HepG2 (cell line): ENCODE measurements around the gene CCDC157. TPM values are rescaled to one million over a fixed set of nuclear protein-coding genes. Genes with fewer than 3 reads are reported as not detected.

Experiments
- EEA1 ChIP-seq: sonication (generic); formaldehyde crosslinking; IDR thresholded peaks from 2 replicates; pipeline ENCODE4 v1.5.1; 2020; ENCODE audit warnings: mild to moderate bottlenecking, missing genetic modification reagents, borderline replicate concordance
- FIP1L1 ChIP-seq: fragments of 200-400 bp; formaldehyde crosslinking; IDR thresholded peaks from 2 replicates; pipeline ENCODE4 v1.6.1; 2018; ENCODE audit warnings: low read depth, mild to moderate bottlenecking, low read length, moderate library complexity, borderline replicate concordance; ENCODE audit not compliant: insufficient read depth
- FOXO1 ChIP-seq: sonication (generic); formaldehyde crosslinking; IDR thresholded peaks from 2 replicates; pipeline ENCODE4 v1.4.0; 2020; ENCODE audit warnings: missing genetic modification reagents
- NCOA2 ChIP-seq: sonication (generic); formaldehyde crosslinking; IDR thresholded peaks from 2 replicates; pipeline ENCODE4 v1.8.0; 2022; ENCODE audit warnings: inconsistent platforms
- ZNF256 ChIP-seq: sonication (generic); formaldehyde crosslinking; conservative IDR thresholded peaks from 2 replicates; pipeline ENCODE4 v1.4.0; 2020; ENCODE audit warnings: missing genetic modification reagents
- ZNF547 ChIP-seq: sonication (generic); formaldehyde crosslinking; IDR thresholded peaks from 2 replicates; pipeline ENCODE4 v1.5.1; 2020; ENCODE audit warnings: mild to moderate bottlenecking, missing genetic modification reagents
- ZNF790 ChIP-seq: sonication (generic); formaldehyde crosslinking; IDR thresholded peaks from 2 replicates; pipeline ENCODE4 v1.8.0; 2022; ENCODE audit warnings: missing genetic modification reagents, mild to moderate bottlenecking, borderline replicate concordance
- polyA plus RNA-seq, 8 experiments: library from polyadenylated mRNA; depleted of rRNA in 3 of 8; stranded (reverse) in 7 of 8; unstranded in 1 of 8; fragments of >200 nt; fragmentation: Illumina TruSeq in 4 of 8; extraction: Trizol in 4 of 8; gene quantifications; 2 replicates each; pipeline versions ENCODE4 v1.2.1 to v1.2.3, GENCODE V29; 2011 to 2016; ENCODE audit warnings: low read depth in 4 of 8, missing spikeins in 1 of 8, mixed read lengths in 1 of 8; ENCODE audit not compliant: insufficient read depth in 1 of 8
- total RNA-seq, 5 experiments: library from RNA; depleted of rRNA; stranded (reverse); fragments of >200 nt; fragmentation: Illumina TruSeq; extraction: Trizol; gene quantifications; 2 replicates each; pipeline ENCODE4 v1.2.3, GENCODE V29; 2016; ENCODE audit warnings: low read depth in 1 of 5
- TF ChIP-seq, protein P1 (sequence below): sonication (generic); formaldehyde crosslinking; IDR thresholded peaks from 2 replicates; pipeline ENCODE4 v1.5.0; 2020; ENCODE audit warnings: mild to moderate bottlenecking, missing genetic modification reagents, borderline replicate concordance
- TF ChIP-seq, protein P2 (sequence below): sonication (generic); formaldehyde crosslinking; IDR thresholded peaks from 2 replicates; pipeline ENCODE4 v1.5.1; 2020; ENCODE audit warnings: missing genetic modification reagents, mild to moderate bottlenecking, borderline replicate concordance
- TF ChIP-seq, protein P3 (sequence below): sonication (generic); formaldehyde crosslinking; IDR thresholded peaks from 2 replicates; pipeline ENCODE4 v1.4.0; 2020; ENCODE audit warnings: mild to moderate bottlenecking, missing genetic modification reagents
- TF ChIP-seq, protein P4 (sequence below), 2 experiments: sonication (generic) in 1 of 2; formaldehyde crosslinking in 1 of 2; IDR thresholded peaks; 2 replicates each; pipeline versions ENCODE4 v1.5.1 to v1.6.1; 2011 to 2020; ENCODE audit warnings: borderline replicate concordance in 1 of 2, low read depth in 1 of 2, low read length in 1 of 2, mild to moderate bottlenecking in 1 of 2, missing genetic modification reagents in 1 of 2, moderate library complexity in 1 of 2
- TF ChIP-seq, protein P5 (sequence below): sonication (generic); formaldehyde crosslinking; IDR thresholded peaks from 2 replicates; pipeline ENCODE4 v1.4.0; 2020; ENCODE audit warnings: low read depth, mild to moderate bottlenecking, missing genetic modification reagents
- TF ChIP-seq, protein P6 (sequence below): sonication (generic); formaldehyde crosslinking; conservative IDR thresholded peaks from 2 replicates; pipeline ENCODE4 v1.8.0; 2022; ENCODE audit warnings: mild to moderate bottlenecking, moderate library complexity, missing genetic modification reagents

CCDC157 gene
- total and polyA plus RNA-seq, 2 of the 13 experiments (the other 11 are each of a cell fraction or from before 2014, with no cell fraction given) = 1.4 to 1.6 TPM

DNA sequence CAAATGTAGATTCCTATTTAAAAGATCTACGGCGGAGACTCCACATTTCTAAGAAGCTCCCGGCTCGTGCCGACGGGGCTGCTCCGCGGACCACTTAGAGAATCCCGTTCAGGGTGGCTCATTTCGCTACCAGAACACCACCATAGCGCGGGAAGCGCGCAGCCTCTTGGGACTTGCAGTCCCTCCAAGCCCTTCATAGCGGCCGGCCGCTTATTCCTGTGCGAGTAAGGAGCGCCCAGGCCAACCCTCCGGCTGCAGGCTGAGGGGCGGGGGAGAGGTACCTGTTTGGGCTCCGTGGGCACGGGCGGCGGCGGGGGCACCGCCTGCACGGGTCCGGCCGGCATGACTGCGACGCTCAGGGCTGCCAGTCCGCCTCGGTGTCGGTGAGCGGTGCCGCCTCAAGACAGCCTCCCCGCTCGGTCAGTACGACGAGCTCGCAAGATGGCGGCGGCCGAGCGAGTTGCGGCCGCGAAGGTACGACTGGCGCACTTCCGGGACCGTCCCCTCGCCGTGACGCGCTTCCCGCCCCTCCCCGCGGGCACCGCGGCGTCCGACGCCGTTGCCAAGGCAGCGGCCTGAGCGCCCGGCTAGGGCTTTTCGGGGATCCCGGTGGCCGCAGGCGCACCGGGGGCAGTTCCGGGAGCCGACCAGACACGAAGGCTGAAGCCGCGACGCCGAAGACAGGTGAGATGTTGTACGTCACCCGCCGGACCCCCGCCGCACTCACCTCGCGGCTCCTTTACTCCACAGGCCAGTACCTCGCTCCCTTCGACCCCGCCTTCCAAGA lies at the start of gene CCDC157, which contains the start of gene SF3A1 (continued):
- TF ChIP-seq, protein P1, sequence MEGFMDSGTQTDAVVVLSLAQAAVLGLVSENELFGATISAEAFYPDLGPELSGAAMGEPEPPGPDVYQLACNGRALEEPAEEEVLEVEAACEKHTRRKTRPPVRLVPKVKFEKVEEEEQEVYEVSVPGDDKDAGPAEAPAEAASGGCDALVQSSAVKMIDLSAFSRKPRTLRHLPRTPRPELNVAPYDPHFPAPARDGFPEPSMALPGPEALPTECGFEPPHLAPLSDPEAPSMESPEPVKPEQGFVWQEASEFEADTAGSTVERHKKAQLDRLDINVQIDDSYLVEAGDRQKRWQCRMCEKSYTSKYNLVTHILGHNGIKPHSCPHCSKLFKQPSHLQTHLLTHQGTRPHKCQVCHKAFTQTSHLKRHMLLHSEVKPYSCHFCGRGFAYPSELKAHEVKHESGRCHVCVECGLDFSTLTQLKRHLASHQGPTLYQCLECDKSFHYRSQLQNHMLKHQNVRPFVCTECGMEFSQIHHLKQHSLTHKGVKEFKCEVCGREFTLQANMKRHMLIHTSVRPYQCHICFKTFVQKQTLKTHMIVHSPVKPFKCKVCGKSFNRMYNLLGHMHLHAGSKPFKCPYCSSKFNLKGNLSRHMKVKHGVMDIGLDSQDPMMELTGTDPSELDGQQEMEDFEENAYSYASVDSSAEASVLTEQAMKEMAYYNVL (CRISPR knock-in tag) = peak; percentile 72; the same call in 1 of the 2 replicates
- no peak; the same call in 1 of the 2 replicates for TF ChIP-seq FOXO1
- peak; percentile 82; the same call in 1 of the 2 replicates for TF ChIP-seq ZNF547
- TF ChIP-seq FIP1L1 = no peak
- TF ChIP-seq, protein P2, sequence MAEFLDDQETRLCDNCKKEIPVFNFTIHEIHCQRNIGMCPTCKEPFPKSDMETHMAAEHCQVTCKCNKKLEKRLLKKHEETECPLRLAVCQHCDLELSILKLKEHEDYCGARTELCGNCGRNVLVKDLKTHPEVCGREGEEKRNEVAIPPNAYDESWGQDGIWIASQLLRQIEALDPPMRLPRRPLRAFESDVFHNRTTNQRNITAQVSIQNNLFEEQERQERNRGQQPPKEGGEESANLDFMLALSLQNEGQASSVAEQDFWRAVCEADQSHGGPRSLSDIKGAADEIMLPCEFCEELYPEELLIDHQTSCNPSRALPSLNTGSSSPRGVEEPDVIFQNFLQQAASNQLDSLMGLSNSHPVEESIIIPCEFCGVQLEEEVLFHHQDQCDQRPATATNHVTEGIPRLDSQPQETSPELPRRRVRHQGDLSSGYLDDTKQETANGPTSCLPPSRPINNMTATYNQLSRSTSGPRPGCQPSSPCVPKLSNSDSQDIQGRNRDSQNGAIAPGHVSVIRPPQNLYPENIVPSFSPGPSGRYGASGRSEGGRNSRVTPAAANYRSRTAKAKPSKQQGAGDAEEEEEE (CRISPR knock-in tag) = no peak
- 0 out of 2 replicates have a peak, but pooled peaks have one; percentile 90 for TF ChIP-seq EEA1 (CRISPR knock-in tag)
- TF ChIP-seq, protein P3, sequence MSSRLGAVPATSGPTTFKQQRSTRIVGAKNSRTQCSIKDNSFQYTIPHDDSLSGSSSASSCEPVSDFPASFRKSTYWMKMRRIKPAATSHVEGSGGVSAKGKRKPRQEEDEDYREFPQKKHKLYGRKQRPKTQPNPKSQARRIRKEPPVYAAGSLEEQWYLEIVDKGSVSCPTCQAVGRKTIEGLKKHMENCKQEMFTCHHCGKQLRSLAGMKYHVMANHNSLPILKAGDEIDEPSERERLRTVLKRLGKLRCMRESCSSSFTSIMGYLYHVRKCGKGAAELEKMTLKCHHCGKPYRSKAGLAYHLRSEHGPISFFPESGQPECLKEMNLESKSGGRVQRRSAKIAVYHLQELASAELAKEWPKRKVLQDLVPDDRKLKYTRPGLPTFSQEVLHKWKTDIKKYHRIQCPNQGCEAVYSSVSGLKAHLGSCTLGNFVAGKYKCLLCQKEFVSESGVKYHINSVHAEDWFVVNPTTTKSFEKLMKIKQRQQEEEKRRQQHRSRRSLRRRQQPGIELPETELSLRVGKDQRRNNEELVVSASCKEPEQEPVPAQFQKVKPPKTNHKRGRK = no peak
- TF ChIP-seq, protein P4, sequence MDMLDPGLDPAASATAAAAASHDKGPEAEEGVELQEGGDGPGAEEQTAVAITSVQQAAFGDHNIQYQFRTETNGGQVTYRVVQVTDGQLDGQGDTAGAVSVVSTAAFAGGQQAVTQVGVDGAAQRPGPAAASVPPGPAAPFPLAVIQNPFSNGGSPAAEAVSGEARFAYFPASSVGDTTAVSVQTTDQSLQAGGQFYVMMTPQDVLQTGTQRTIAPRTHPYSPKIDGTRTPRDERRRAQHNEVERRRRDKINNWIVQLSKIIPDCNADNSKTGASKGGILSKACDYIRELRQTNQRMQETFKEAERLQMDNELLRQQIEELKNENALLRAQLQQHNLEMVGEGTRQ (IDR thresholded peaks at IDR 0.05; ENCODE audit: low read depth, low read length) = no peak
- TF ChIP-seq, protein P4 (CRISPR knock-in tag; IDR thresholded peaks at IDR 0.05; ENCODE audit: borderline replicate concordance) = no peak; the same call in 1 of the 2 replicates
- TF ChIP-seq, protein P5, sequence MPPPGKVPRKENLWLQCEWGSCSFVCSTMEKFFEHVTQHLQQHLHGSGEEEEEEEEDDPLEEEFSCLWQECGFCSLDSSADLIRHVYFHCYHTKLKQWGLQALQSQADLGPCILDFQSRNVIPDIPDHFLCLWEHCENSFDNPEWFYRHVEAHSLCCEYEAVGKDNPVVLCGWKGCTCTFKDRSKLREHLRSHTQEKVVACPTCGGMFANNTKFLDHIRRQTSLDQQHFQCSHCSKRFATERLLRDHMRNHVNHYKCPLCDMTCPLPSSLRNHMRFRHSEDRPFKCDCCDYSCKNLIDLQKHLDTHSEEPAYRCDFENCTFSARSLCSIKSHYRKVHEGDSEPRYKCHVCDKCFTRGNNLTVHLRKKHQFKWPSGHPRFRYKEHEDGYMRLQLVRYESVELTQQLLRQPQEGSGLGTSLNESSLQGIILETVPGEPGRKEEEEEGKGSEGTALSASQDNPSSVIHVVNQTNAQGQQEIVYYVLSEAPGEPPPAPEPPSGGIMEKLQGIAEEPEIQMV (CRISPR knock-in tag) = peak; percentile 89
- TF ChIP-seq ZNF790 = peak; percentile 77; the same call in 1 of the 2 replicates
- TF ChIP-seq ZNF256 (CRISPR knock-in tag) = peak; percentile 62; the same call in 1 of the 2 replicates
- TF ChIP-seq NCOA2 (CRISPR knock-in tag) = no peak
- TF ChIP-seq, protein P6, sequence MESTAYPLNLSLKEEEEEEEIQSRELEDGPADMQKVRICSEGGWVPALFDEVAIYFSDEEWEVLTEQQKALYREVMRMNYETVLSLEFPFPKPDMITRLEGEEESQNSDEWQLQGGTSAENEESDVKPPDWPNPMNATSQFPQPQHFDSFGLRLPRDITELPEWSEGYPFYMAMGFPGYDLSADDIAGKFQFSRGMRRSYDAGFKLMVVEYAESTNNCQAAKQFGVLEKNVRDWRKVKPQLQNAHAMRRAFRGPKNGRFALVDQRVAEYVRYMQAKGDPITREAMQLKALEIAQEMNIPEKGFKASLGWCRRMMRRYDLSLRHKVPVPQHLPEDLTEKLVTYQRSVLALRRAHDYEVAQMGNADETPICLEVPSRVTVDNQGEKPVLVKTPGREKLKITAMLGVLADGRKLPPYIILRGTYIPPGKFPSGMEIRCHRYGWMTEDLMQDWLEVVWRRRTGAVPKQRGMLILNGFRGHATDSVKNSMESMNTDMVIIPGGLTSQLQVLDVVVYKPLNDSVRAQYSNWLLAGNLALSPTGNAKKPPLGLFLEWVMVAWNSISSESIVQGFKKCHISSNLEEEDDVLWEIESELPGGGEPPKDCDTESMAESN (CRISPR knock-in tag) = peak; percentile 94
